Right lobe of liver (tissue), 6 donors: ENCODE data around the gene UBE2K. TPM values are rescaled to one million over a fixed set of nuclear protein-coding genes. Genes with fewer than 3 reads are reported as not detected.
"Not testable (repeated sequence)": the region's sequence is repeated elsewhere in the genome, so short reads cannot be mapped to it uniquely, and the experiment has no call there.

ENCODE experiments used
- ATAC-seq, 4 donors: fragments of 200-7000 bp; cut with Tn5 transposase; one replicate each; pipeline ENCODE4 v1.9.1; 2020; ENCODE audit warnings: mild to moderate bottlenecking in 4 of 4, moderate library complexity in 4 of 4
- DNase-seq, 3 donors: peaks; one replicate each; pipeline ENCODE4 v3.0.0-alpha.2; 2020
- H3K27ac ChIP-seq, 3 donors: fragments of 200-600 bp; one replicate each; pipeline ENCODE4 v1.8.0; 2022
- H3K27me3 ChIP-seq, 2 donors: fragments of 200-600 bp; one replicate each; pipeline ENCODE4 v1.8.0; 2022
- H3K36me3 ChIP-seq, 4 donors: fragments of 200-600 bp; sonication (generic) in 1 of 4; one replicate each; pipeline versions ENCODE4 v1.5.1 to v1.8.0; 2017 to 2022; ENCODE audit warnings: control low read depth in 1 of 4
- H3K4me1 ChIP-seq, 4 donors: fragments of 200-600 bp; sonication (generic) in 1 of 4; one replicate each; pipeline versions ENCODE4 v1.5.1 to v1.8.0; 2017 to 2022; ENCODE audit warnings: control low read depth in 1 of 4
- H3K4me3 ChIP-seq, 3 donors: fragments of 200-600 bp; one replicate each; pipeline ENCODE4 v1.8.0; 2022
- H3K9me3 ChIP-seq, 4 donors: fragments of 200-600 bp; sonication (generic) in 1 of 4; one replicate each; pipeline versions ENCODE4 v1.5.1 to v1.8.0; 2017 to 2022; ENCODE audit warnings: control low read depth in 1 of 4
- POLR2A ChIP-seq: fragments of 450-650 bp; IDR thresholded peaks from one replicate; pipeline ENCODE4 v1.6.1; 2017; ENCODE audit warnings: antibody characterized with exemption, mild to moderate bottlenecking
- WGBS: methylation state at CpG from one replicate; pipeline ENCODE4 v1.1.6; 2018; ENCODE audit warnings: low coverage, low lambda C conversion rate; ENCODE audit not compliant: insufficient coverage; ENCODE audit errors: missing lambda C conversion rate; 5-methylcytosine and 5-hydroxymethylcytosine counted together
- intact Hi-C, 2 donors: fragments of 100-400 bp; cut with DNase I; formaldehyde crosslinking; loops; one replicate each; pipeline versions ENCODE4 v1.11.2 to v1.14.1; 2022
- total RNA-seq, 6 experiments: library from RNA; depleted of rRNA in 2 of 6; stranded (reverse); fragments of >200 nt in 2 of 6; fragmentation: NEBNext Ultra II Directional in 3 of 6; extraction: Animal tissue kit (Norgen Biotek cat#: 25700) in 3 of 6; gene quantifications; one replicate each; pipeline versions ENCODE4 v1.1.0 to v1.2.4, GENCODE V29; 2016 to 2023
- TF ChIP-seq, protein P1 (sequence below), 4 donors: fragments of 200-600 bp in 3 of 4; fragments of 450-650 bp in 1 of 4; IDR thresholded peaks; one replicate each; pipeline versions ENCODE4 v1.5.1 to v1.8.0; 2016 to 2022; ENCODE audit warnings: antibody characterized with exemption in 4 of 4, mild to moderate bottlenecking in 2 of 4
- donor health status: DM: no; HTN: yes; CAD: no.
- donor health status: DM: no; HTN: no; CAD: no.
- donor health status: DM: no; HTN: no; CAD: no.
- donor health status: DM: no; HTN: yes; CAD: no.
- donor health status: DM: no; HTN: yes; CAD: no.

Gene UBE2K
- total RNA-seq, 6 experiments from 2014 or later = 20.5 to 54.8 (median 44.0) TPM

DNA sequence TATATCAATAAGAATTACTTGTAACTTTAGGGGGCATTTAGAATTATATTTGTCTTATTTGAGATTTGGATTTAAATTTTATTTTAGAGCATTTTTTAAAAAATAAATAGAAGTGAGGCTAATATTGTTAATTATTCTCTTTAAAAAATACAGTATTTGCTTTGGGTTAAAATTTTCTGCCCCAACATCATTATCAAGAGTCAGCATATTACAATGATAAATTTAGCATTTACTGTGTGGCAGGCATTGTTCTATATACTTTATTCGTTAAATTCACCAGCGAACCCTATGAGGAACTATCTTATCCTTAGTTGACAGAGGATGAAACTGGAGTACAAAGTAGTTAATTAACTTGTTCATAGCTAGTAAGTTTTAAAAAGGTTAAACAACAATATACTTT, 34.0 kb downstream of the UBE2K start:
- intact Hi-C loops = no loop called here
- peaks cover 0 to 8% (median 0%) of the 10 kb centered on the region in 4 donors for H3K4me1 ChIP-seq
- TF ChIP-seq, protein P1, sequence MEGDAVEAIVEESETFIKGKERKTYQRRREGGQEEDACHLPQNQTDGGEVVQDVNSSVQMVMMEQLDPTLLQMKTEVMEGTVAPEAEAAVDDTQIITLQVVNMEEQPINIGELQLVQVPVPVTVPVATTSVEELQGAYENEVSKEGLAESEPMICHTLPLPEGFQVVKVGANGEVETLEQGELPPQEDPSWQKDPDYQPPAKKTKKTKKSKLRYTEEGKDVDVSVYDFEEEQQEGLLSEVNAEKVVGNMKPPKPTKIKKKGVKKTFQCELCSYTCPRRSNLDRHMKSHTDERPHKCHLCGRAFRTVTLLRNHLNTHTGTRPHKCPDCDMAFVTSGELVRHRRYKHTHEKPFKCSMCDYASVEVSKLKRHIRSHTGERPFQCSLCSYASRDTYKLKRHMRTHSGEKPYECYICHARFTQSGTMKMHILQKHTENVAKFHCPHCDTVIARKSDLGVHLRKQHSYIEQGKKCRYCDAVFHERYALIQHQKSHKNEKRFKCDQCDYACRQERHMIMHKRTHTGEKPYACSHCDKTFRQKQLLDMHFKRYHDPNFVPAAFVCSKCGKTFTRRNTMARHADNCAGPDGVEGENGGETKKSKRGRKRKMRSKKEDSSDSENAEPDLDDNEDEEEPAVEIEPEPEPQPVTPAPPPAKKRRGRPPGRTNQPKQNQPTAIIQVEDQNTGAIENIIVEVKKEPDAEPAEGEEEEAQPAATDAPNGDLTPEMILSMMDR (IDR thresholded peaks at IDR 0.05) = no peak
- H3K27ac ChIP-seq = no peak overlapping the region
- ATAC-seq = no peak
- no peaks in the 10 kb centered on the region for H3K9me3 ChIP-seq
- H3K27me3 ChIP-seq = no peaks in the 10 kb centered on the region
- H3K36me3 ChIP-seq = no peaks in the 10 kb centered on the region
- H3K4me3 ChIP-seq = no peak overlapping the region
- 88% methylated on average over 2 of the region's 2 CpGs for WGBS
- no peak for DNase-seq

DNA sequence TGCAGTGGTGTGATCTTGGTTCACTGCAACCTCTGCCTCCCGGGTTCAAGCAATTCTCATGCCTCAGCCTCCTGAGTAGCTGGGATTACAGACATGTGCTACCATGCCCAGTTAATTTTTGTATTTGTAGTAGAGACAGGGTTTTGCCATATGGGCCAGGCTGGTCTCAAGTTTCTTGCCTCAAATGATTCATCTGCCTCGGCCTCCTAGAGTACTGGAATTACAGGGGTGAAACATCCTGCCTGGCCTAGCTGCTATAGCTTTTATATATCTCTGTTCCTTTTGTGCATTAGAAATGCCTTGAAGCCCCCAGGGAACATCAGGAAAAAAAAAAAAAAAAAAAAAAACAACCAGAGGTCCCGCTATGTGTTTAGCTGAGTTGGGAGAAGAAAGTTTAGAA, 34.8 kb downstream of the UBE2K start:
- Histone ChIP-seq H3K27ac (no peak overlapping the region), H3K9me3 (no peaks in the 10 kb centered on the region), H3K27me3 (no peaks in the 10 kb centered on the region), H3K36me3 (no peaks in the 10 kb centered on the region), H3K4me1 (peaks cover 0 to 8% (median 0%) of the 10 kb centered on the region in 4 donors), H3K4me3 (no peak overlapping the region)
- 88% methylated on average over 3 of the region's 3 CpGs for WGBS
- DNase-seq (no peak), ATAC-seq (no peak)
- TF ChIP-seq, protein P1 (IDR thresholded peaks at IDR 0.05) = no peak
- no peak for TF ChIP-seq POLR2A
- intact Hi-C loops = no loop called here

- H3K9me3 ChIP-seq = not testable (repeated sequence)
Measured at GRCh38 chr4:39739591-39739990, 41.7 kb downstream of the UBE2K start.

GRCh38 chr4:39741401-39741800, 43.5 kb downstream of the UBE2K start:
- no peak for DNase-seq
- no peaks in the 10 kb centered on the region for H3K36me3 ChIP-seq
- H3K27ac ChIP-seq = no peak overlapping the region

More at GRCh38 chr4:39739591-39739990, 41.7 kb downstream of the UBE2K start:
- 88% methylated on average over 7 of the region's 10 CpGs for WGBS
- H3K27me3 ChIP-seq, ATAC-seq, H3K4me3 ChIP-seq, H3K4me1 ChIP-seq, intact Hi-C loops, H3K36me3 ChIP-seq, H3K27ac ChIP-seq, DNase-seq: not testable (repeated sequence)

GRCh38 chr4:39745920-39746319, 48.0 kb downstream of the UBE2K start:
- Histone ChIP-seq H3K36me3 (no peaks in the 10 kb centered on the region), H3K4me3 (no peak overlapping the region), H3K27ac (no peak overlapping the region), H3K9me3 (no peaks in the 10 kb centered on the region), H3K4me1 (no peaks in the 10 kb centered on the region), H3K27me3 (no peaks in the 10 kb centered on the region)
- WGBS = 71% methylated on average over 1 of the region's 1 CpG
- DNase-seq (no peak), ATAC-seq (no peak)
- intact Hi-C loops = no loop called here
- no peak for TF ChIP-seq POLR2A
- TF ChIP-seq, protein P1 (IDR thresholded peaks at IDR 0.05) = no peak

More at GRCh38 chr4:39741401-39741800, 43.5 kb downstream of the UBE2K start:
- no peaks in the 10 kb centered on the region for H3K27me3 ChIP-seq
- WGBS = 61% methylated on average over 2 of the region's 2 CpGs
- H3K9me3 ChIP-seq = no peaks in the 10 kb centered on the region
- no peak overlapping the region for H3K4me3 ChIP-seq
- no peaks in the 10 kb centered on the region for H3K4me1 ChIP-seq
- TF ChIP-seq POLR2A = no peak
- TF ChIP-seq, protein P1 (IDR thresholded peaks at IDR 0.05) = no peak
- intact Hi-C loops = no loop called here
- ATAC-seq = no peak
